Stimulated activated CD4-positive, alpha-beta T cell treated with anti-CD3 and anti-CD28 coated beads, Interleukin-4, amount 100 ng/mL, for 4 hours (primary cell): ENCODE data around the gene KCNIP1.

Experiments
- DNase-seq, 2 experiments: peaks; one replicate each; pipeline ENCODE4 v3.0.0-alpha.2; 2020

KCNIP1 gene

DNA sequence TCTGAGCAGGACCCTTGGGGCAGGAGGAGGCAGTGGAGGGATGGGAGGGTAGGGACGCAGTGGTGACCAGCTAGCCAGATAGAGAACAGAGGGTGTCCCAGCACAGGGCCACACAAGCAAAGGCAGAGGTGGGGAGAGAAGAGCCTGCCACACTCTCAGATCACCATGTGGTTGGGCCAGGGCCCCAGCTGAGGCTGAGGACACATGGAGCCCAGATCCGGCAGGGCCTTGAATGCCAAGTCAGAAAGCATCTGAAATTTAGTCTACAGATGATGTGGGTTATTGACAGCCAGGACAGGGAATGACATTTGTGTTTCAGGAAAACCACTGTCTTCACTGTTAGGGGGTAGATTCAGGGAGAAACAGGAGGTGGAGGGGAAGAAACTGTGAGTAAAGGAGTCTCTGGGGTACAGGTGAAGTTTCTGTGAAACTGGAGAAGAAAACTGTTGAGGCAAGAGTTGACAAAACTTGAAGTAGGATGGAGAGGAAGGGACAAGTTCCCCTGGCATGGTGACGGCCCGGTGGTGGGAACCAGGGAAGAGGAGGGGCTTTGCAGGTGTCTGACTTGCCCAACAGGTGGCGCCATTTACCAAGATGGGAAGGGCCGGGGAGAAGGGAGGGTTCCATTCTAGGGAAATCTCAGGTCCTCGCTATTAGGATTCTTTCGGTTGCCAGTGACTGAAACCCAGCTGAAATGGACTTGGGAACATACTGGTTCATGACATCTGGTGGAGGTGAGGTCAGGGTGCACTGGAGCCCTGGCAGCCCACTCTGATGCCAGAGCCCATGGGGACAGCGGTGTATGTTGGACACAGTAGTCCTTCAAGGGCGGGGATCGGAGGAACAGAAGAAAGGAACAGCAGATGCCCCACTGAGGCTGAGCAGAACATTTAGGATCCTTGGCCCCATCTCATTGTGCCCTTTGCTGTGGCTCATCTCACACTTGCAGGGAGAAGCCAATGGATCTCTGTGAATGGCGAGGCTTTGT, 100.1 kb downstream of the KCNIP1 start:
- peak in 1 of 2 experiments; percentile 24 for DNase-seq

- no peak for DNase-seq
Measured at GRCh38 chr5:170606941-170607340, 103.1 kb downstream of the KCNIP1 start.

DNA sequence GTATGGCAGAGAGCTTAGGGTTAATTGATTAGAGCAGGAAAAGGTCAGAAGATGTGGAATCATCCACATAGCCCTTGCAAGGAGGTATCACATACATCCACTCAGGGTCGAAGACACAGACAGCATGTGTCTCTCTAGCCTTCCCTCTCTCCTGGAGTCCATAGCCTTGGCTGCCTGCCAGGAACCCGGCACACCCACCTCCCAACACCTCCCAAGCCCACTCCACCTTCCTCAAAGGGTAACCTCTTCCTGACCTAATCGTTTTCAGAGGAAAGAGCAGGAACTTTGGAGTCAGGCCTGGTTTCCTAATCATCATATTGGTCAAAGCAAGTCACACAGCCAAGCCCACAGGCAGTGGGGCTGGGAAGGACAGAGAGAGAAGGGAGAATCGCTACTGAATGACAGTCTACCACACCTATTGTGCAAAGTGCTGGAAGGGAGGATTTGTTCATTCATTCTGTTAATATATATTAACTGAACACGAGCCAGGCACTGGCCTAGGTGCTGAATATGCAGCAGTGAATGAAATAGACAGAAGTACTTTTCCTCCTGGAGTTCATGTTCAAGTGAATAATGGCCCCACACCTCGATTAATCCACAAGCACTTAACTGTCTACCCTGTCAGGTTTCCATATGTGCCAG, 107.8 kb downstream of the KCNIP1 start:
- DNase-seq, result no peak

DNA sequence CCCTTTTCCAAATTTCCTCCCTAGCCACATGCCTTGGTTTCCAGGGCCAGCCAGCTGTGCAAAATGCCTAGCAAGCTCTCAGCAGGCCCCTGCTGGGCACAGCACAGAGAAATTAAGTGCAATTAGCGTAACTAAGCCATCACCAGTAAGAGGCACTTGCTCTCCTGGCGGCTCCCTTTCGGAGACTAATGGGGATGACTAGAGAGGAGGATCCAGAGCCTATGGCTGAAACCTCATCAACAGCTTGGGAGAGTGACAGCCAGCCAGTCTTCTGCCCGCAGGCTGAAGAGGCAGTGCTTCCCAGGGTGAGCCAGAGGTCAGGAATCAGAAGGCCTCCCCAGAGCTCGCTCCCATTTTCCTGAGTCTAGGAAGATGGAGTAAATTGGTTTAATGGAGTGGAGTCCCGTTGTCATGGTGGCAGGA, 108.4 kb downstream of the KCNIP1 start:
- no peak for DNase-seq

GRCh38 chr5:170614065-170614490, 110.3 kb downstream of the KCNIP1 start:
- no peak for DNase-seq

GRCh38 chr5:170614720-170615119, 110.9 kb downstream of the KCNIP1 start:
- DNase-seq, result no peak

DNA sequence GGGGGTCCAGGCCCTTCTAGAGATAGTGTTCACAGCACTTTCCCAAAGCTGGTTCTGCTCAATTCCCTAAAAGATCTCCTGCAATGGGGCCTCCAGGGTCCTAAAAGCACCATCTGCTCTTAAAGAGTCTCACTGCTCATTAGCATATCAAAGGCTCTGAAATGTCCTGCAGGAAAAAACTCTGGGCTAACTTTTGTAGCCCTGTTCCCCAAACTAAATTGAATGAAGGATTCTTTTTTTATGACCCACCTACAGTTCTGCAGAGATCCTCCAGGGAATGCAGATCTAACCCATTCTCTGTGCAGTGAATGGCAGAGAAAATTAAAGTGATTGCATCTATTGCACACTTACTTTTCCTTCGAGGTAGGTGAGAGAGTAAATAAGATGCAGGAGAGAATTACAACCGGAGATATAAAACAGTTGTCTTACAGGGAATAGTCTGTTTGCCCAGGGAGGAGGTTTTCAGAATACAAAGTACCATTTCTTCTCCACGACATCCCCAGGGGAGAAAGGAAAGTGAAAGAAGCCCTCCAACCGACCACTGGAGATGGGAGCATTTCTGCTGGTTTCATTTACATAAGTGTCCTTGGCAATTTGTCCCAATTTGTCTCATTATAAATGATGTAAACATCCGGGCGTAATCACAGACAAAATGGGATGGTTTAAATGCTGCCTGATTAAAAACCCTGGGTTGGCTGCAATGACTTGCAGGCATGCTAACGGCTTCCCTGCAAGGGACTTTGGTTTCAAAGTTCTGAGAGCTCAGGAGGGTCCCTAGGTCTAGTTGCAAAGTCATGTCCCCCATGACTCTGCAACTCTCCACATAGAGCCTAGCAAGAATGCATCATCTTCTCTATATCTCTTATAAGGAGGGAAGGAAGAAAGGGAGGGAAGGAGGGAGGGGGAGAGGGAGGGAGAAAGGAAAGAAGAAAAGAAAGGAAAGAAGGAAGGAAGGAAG, 114.0 kb downstream of the KCNIP1 start:
- no peak for DNase-seq

DNA sequence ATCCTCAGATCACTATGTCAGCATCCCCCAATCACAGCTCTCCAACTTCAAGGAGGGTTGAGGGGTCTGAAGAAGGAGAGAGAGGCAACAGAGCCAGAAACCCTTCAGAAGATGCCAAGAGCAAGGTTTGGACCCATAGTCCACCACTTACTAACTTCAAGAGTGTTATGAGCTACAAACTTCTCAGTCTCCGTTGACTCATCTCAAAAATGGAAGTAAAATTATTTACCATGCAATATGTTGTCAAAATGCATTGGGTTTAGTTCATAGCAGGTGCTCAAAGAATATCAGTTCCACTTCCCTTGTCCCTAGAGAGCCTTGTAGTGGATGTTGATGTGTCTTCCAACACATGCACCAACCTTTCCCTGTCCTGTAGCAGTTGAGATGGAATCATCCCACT, 116.0 kb downstream of the KCNIP1 start:
- DNase-seq, result no peak

- DNase-seq, result no peak
Measured at GRCh38 chr5:170622933-170623332, 119.1 kb downstream of the KCNIP1 start.

- peak in 1 of 2 experiments; percentile 29 for DNase-seq
Measured at GRCh38 chr5:170623576-170624181, 119.9 kb downstream of the KCNIP1 start.

GRCh38 chr5:170625221-170626165, 121.7 kb downstream of the KCNIP1 start:
- DNase-seq, result no peak

GRCh38 chr5:170626507-170627150, 122.8 kb downstream of the KCNIP1 start:
- no peak for DNase-seq

DNA sequence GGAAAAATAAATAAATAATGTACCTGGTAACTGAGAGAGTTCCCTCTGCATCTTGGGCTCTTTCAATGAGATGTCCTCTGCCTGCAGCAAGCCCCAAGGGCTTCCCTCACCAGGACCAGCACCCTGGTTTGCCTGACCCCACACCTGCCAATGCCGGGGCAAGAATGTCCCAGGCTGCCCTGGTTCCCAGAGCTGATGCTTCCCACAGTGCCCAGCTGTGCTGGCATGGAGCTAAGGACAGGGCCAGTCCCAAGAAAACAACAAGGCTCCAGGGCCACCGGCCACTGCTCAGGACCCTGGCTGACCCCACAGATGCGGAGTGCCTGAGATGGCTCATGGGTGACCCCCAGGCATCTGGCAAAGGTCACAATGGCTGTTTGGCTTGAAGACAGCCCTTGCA, 123.5 kb downstream of the KCNIP1 start:
- DNase-seq, result no peak

DNA sequence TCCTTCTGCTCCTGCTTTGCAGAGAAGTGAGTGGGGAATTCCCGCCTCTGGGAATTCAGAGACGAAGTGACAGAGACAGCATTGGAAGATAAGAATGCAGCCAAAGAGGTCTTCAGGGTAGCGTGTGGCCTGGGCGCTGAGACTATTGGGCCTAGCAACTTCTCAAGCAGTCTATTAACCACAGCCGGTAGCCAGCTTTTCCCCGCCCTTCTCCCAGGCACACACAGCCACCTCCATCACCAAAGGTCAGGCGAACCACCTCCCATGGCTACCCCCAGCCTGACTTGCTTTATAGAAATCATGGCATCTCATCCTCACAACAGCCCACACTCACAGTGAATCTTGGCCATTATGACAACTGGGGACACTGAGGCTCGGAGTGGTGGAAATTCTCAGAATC, 124.2 kb downstream of the KCNIP1 start:
- no peak for DNase-seq

DNA sequence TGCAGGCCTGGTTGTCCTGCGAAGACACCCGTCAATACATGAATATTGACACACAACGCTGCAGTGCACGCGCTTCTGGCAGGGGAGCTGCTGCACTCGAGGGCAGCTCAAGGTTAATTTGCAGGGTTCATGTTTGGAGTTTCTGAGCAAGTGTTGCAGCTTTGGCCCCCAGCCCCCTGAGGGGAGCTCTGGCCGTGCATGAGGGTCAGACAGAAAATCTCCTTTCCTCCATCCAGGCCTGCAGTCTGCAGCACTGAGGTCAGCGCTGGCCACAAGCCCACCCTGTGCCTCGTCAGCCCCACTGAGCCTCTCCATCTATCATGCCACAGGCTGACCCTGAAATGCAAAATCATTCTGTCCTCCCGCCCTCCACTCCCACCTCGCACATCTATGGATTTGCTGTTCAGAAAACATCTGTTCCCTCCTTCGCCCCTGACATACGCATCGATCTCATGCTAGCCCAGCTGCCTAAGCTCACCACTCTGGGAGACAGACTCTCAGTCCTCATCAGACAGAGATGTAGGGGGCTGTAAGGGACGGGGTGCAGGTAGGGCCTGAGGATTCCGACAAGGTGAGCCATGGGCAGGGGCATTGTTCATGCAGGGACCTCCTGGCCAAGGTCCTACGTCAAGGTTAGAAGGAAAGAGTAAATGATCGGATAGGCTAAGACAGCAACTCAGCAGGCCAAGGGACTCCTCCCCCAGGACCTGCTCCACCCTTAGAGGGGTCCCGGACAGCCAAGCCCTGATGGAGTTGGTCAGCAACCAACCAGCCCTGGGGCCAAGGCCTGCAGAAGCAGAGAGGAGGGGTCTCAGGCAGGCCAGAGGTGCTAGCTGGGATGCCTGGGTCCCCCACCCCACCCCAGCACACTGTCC, 125.1 kb downstream of the KCNIP1 start:
- no peak for DNase-seq

GRCh38 chr5:170629566-170630175, 125.9 kb downstream of the KCNIP1 start:
- no peak for DNase-seq

DNA sequence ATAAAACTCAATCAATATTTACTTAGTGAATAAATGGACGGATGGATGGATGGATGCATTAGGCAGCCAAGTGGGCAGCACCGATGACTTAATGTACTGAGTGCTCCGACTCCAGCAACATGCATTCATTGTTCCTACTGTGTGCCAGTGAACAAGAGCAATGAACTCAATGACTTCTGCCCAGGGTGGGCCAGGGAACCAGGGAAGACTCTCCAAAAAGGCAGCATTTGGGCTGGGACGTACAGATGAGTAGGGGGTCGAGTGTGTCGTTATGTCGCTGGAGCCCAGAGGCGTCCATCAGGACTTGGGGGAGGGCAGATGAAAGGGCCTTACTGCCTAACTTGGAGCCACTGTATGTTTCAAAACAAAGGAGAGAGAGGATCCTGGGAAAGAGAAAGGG, 126.4 kb downstream of the KCNIP1 start:
- no peak for DNase-seq

GRCh38 chr5:170630711-170631141, 126.9 kb downstream of the KCNIP1 start:
- no peak for DNase-seq
